Pancreas (tissue), 10 donors: Measurements from ENCODE around the gene GABRA5. TPM values are rescaled to one million over a fixed set of nuclear protein-coding genes. Genes with fewer than 3 reads are reported as not detected.
A peak's percentile ranks its signal among the peaks of the same experiment; 100 is the strongest.

Experiments used
- ATAC-seq, 4 donors: fragments of 200-7000 bp; cut with Tn5 transposase; one replicate each; pipeline versions ENCODE4 v1.8.0 to v1.9.1; 2020; ENCODE audit warnings: mild to moderate bottlenecking in 4 of 4, moderate library complexity in 4 of 4
- DNase-seq, 6 donors: peaks; one replicate each; pipeline ENCODE4 v3.0.0-alpha.2; 2020
- FAIRE-seq: peaks from 2 replicates; lab custom pipeline; 2012; peaks lifted over from hg19 to GRCh38; lab: Jason Lieb, UNC
- H3K27ac ChIP-seq, 4 donors: fragments of 200-600 bp; sonication (generic); 1 replicate in 3 of 4; 2 replicates in 1 of 4; pipeline versions ENCODE4 v1.5.0 to v1.8.0; 2020
- H3K27me3 ChIP-seq, 4 donors: fragments of 200-600 bp; one replicate each; pipeline ENCODE4 v1.8.0; 2021
- H3K36me3 ChIP-seq, 3 donors: fragments of 200-600 bp; sonication (generic) in 1 of 3; one replicate each; pipeline versions ENCODE4 v1.5.0 to v1.8.0; 2020 to 2021
- H3K4me1 ChIP-seq, 3 donors: fragments of 200-600 bp; one replicate each; pipeline ENCODE4 v1.8.0; 2021
- H3K4me3 ChIP-seq, 4 donors: fragments of 200-600 bp; sonication (generic) in 2 of 4; one replicate each; pipeline versions ENCODE4 v1.5.0 to v1.8.0; 2020 to 2021
- H3K9me3 ChIP-seq, 4 donors: fragments of 200-600 bp; one replicate each; pipeline ENCODE4 v1.8.0; 2021
- CTCF ChIP-seq, 4 donors: fragments of 200-600 bp; sonication (generic) in 3 of 4; IDR thresholded peaks; one replicate each; pipeline versions ENCODE4 v1.5.0 to v1.8.0; 2021; ENCODE audit warnings: antibody characterized with exemption in 4 of 4
- WGBS, 2 donors: extraction: QIAGEN DNeasy Blood & Tissue Kit; methylation state at CpG; one replicate each; pipeline ENCODE4 v1.1.7; 2013; 5-methylcytosine and 5-hydroxymethylcytosine counted together
- intact Hi-C, 3 donors: fragments of 100-400 bp; cut with DNase I; formaldehyde crosslinking; loops; one replicate each; pipeline versions ENCODE4 v1.11.1 to v1.14.2; 2022
- polyA plus RNA-seq, 2 donors: library from polyadenylated mRNA; stranded (reverse); fragments of 200-250 nt; gene quantifications; one replicate each; pipeline ENCODE4 v1.2.3, GENCODE V29; 2013
- total RNA-seq, 6 donors: library from RNA; stranded (reverse); fragmentation: NEBNext Ultra II Directional in 4 of 6; extraction: Animal tissue kit (Norgen Biotek cat#: 25700) in 4 of 6; gene quantifications; one replicate each; pipeline versions ENCODE4 v1.2.1 to v1.2.4, GENCODE V29; 2021 to 2023
- donor health status: healthy with polysubstance abuse.
- donor health status: DM: no; HTN: no; CAD: no; lungs with moderate emphysema.
- donor health status: DM: no; HTN: no; CAD: no.
- donor health status: control.
- donor health status: control.
- donor health status: Bipolar disorder and iron deficiency.
- donor health status: DM: yes; HTN: yes; CAD: no.
- donor health status: DM: no; HTN: no; CAD: no.
- donor health status: DM: no; HTN: no; CAD: no.
- donor health status: DM: yes; HTN: yes; CAD: no.

Gene GABRA5
- total and polyA plus RNA-seq, 8 donors, result 0.16 to 0.52 (median 0.28) TPM; not detected in 4

DNA sequence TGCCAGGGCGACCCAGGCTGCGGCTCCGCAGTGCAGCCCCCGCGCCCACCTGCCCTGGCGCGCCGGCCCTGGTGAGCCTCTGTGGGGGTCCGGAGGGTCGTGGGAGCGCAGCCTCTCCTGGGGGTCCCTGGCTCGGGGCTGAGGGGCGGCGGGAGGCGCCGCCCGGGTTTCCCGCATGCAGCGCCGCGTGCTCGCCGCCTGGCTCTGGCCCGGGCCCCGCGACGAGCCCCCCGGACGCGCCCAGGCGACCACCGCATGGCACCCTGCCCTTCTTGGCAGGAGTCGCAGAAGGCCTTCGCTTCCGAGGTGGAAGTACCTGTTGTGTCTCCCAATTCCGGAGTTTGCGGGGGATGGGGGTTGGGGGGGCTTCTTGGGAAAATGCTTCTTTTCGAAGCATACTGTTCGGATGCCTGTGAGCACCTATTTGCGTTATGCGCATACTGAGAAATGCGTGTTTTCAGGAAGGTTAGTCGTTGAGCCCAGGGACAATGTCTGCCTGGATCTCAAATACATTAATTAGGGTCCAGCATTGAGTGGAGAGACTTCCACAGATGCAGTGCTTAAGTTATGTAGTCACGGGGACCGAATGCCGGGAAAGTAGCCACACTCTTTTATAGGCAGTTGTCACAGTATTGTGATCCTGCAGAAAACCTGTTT, 1.3 kb downstream of the GABRA5 start:
- FAIRE-seq, result no peak
- ATAC-seq, result no peak
- H3K27ac ChIP-seq, result no peak overlapping the region
- peak in 1 of 6 donors; percentile 57 for DNase-seq
- intact Hi-C loops, result no loop called here
- H3K4me3 ChIP-seq, result no peak overlapping the region
- no peak for TF ChIP-seq CTCF (IDR thresholded peaks at IDR 0.05)
- H3K4me1 ChIP-seq, result no peaks in the 10 kb centered on the region
- H3K27me3 ChIP-seq, result peaks cover 3 to 28% (median 5%) of the 10 kb centered on the region in 4 donors
- no peaks in the 10 kb centered on the region for H3K36me3 ChIP-seq
- no peaks in the 10 kb centered on the region for H3K9me3 ChIP-seq
- 5 to 7% methylated on average over 41 to 46 of the region's 46 CpGs for WGBS, 2 donors

DNA sequence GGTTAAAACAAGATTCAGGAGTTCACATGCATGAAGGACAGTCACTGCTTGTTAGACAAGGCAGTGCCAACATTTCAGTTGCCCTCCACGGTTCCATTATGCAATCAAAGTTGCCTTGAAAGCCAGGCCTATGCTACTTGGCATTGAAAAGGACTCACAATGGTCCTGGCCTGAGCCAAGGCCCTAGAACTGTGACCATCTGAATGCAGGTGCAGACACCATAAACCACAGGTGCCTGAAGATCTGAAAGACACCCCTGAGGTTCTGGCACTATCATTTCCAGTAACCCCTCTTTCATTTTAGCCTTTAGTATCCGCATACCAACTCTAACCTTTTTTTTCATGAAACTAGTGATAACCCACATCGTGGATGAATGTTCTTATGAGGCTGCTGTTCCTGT, 2.8 kb downstream of the GABRA5 start:
- H3K36me3 ChIP-seq, result no peaks in the 10 kb centered on the region
- H3K4me1 ChIP-seq, result no peaks in the 10 kb centered on the region
- H3K4me3 ChIP-seq, result no peak overlapping the region
- ATAC-seq, result no peak
- peaks cover 3 to 31% (median 5%) of the 10 kb centered on the region in 4 donors for H3K27me3 ChIP-seq
- no peak overlapping the region for H3K27ac ChIP-seq
- intact Hi-C loops, result no loop called here
- TF ChIP-seq CTCF (IDR thresholded peaks at IDR 0.05), result no peak
- H3K9me3 ChIP-seq, result no peaks in the 10 kb centered on the region
- no peak for FAIRE-seq
- 51 to 60% methylated on average over 3 of the region's 3 CpGs for WGBS, 2 donors
- DNase-seq, result no peak

GRCh38 chr15:26870346-26870745, 3.5 kb downstream of the GABRA5 start:
- DNase-seq (no peak), FAIRE-seq (no peak), ATAC-seq (no peak)
- TF ChIP-seq CTCF (IDR thresholded peaks at IDR 0.05), result no peak
- Histone ChIP-seq H3K36me3 (no peaks in the 10 kb centered on the region), H3K4me3 (no peak overlapping the region), H3K27ac (no peak overlapping the region), H3K27me3 (peaks cover under 1 to 34% (median 4%) of the 10 kb centered on the region in 4 donors), H3K4me1 (no peaks in the 10 kb centered on the region), H3K9me3 (no peaks in the 10 kb centered on the region)
- WGBS, 2 donors, result 60 to 63% methylated on average over 3 of the region's 3 CpGs
- intact Hi-C loops, result no loop called here

- intact Hi-C loops, result no loop called here
- no peak overlapping the region for H3K27ac ChIP-seq
Measured at GRCh38 chr15:26872206-26872605, 5.3 kb downstream of the GABRA5 start.

More at GRCh38 chr15:26872206-26872605, 5.3 kb downstream of the GABRA5 start:
- no peaks in the 10 kb centered on the region for H3K9me3 ChIP-seq
- no peaks in the 10 kb centered on the region for H3K4me1 ChIP-seq
- WGBS, 2 donors, result 38 to 41% methylated on average over 7 of the region's 7 CpGs
- H3K27me3 ChIP-seq, result peaks cover 0 to 20% (median 4%) of the 10 kb centered on the region in 4 donors
- DNase-seq, result no peak
- no peak for FAIRE-seq
- H3K4me3 ChIP-seq, result no peak overlapping the region
- no peaks in the 10 kb centered on the region for H3K36me3 ChIP-seq
- ATAC-seq, result no peak
- no peak for TF ChIP-seq CTCF (IDR thresholded peaks at IDR 0.05)
